Endothelial cell of umbilical vein (primary cell): Measurements from ENCODE around the gene MC4R. TPM values are rescaled to one million over a fixed set of nuclear protein-coding genes. Genes with fewer than 3 reads are reported as not detected.

Experiments used
- BruUV-seq: library from RNA; stranded (reverse); fragments of 400-500 nt; replicated peaks from 2 replicates; lab custom pipeline; 2021; lab: Mats Ljungman, UMichigan
- CTCF ChIA-PET: fragments of 300-600, 350-600 bp; sonication (Branson Sonifier 250); formaldehyde crosslinking; loops from one replicate; lab custom pipeline; 2021; ENCODE audit warnings: antibody characterized with exemption, inconsistent platforms; lab: Charles Lee
- POLR2A ChIA-PET: fragments of 300-600, 350-600 bp; sonication (Branson Sonifier 250); formaldehyde crosslinking; loops from one replicate; lab custom pipeline; 2021; ENCODE audit warnings: antibody characterized with exemption, inconsistent platforms; lab: Charles Lee
- DNase-seq: peaks from one replicate; pipeline ENCODE4 v3.0.0-alpha.2; 2011; ENCODE audit warnings: low read depth, low spot score
- FAIRE-seq: peaks from 2 replicates; lab custom pipeline; 2011; peaks lifted over from hg19 to GRCh38; lab: Jason Lieb, UNC
- H2AFZ ChIP-seq: 2 replicates; pipeline ENCODE4 v1.6.0; 2012; ENCODE audit warnings: low read depth, low read length, control low read depth, inconsistent platforms
- H3K27ac ChIP-seq: 2 replicates; pipeline ENCODE4 v1.5.1; 2011; ENCODE audit warnings: low read depth, mild to moderate bottlenecking, control low read depth, low read length, moderate library complexity; ENCODE audit not compliant: insufficient read depth
- H3K27me3 ChIP-seq, 2 experiments: 2 replicates each; pipeline versions ENCODE4 v1.6.0 to v1.6.1; 2011; ENCODE audit warnings: low read length in 2 of 2, mixed read lengths in 1 of 2; ENCODE audit not compliant: control insufficient read depth in 2 of 2, insufficient read depth in 2 of 2
- H3K36me3 ChIP-seq, 2 experiments: 2 replicates in 1 of 2; 3 replicates in 1 of 2; pipeline ENCODE4 v1.5.1; 2011; ENCODE audit warnings: low read length in 2 of 2, mild to moderate bottlenecking in 1 of 2, moderate library complexity in 1 of 2; ENCODE audit not compliant: control insufficient read depth in 2 of 2, insufficient read depth in 2 of 2; ENCODE audit errors: extremely low read depth in 1 of 2
- H3K4me1 ChIP-seq: 3 replicates; pipeline ENCODE4 v1.5.1; 2011; ENCODE audit warnings: mild to moderate bottlenecking, low read length; ENCODE audit not compliant: control insufficient read depth, insufficient read depth; ENCODE audit errors: extremely low read depth
- H3K4me2 ChIP-seq: 2 replicates; pipeline ENCODE4 v1.6.1; 2011; ENCODE audit warnings: low read length, control low read depth, mixed read lengths; ENCODE audit not compliant: insufficient read depth
- H3K4me3 ChIP-seq, 3 experiments: fragments of 200-600 bp in 1 of 3; sonication (generic), shearing (Covaris generic) in 1 of 3; replicated peaks in 1 of 3; 2 replicates each; pipeline ENCODE4 v1.5.1; 2011 to 2016; ENCODE audit warnings: control low read depth in 3 of 3, low read length in 3 of 3, mild to moderate bottlenecking in 2 of 3, inconsistent platforms in 1 of 3, low read depth in 1 of 3, moderate library complexity in 1 of 3; ENCODE audit not compliant: insufficient read depth in 1 of 3
- H3K79me2 ChIP-seq: 2 replicates; pipeline ENCODE4 v1.6.0; 2012; ENCODE audit warnings: low read length, inconsistent platforms; ENCODE audit not compliant: control insufficient read depth, insufficient read depth
- H3K9ac ChIP-seq: replicated peaks from 2 replicates; pipeline ENCODE3; 2011; ENCODE audit warnings: low read length, control low read depth; ENCODE audit not compliant: insufficient read depth; ENCODE audit errors: extremely low read depth
- H3K9me1 ChIP-seq: replicated peaks from 3 replicates; pipeline ENCODE4 v1.6.0; 2011; ENCODE audit warnings: mild to moderate bottlenecking, low read length; ENCODE audit not compliant: control insufficient read depth, insufficient read depth; ENCODE audit errors: extremely low read depth
- H3K9me3 ChIP-seq: replicated peaks from 2 replicates; pipeline ENCODE4 v1.5.1; 2012; ENCODE audit warnings: low read length, inconsistent platforms; ENCODE audit not compliant: control insufficient read depth, insufficient read depth
- H4K20me1 ChIP-seq: replicated peaks from 2 replicates; pipeline ENCODE3; 2011; ENCODE audit warnings: mild to moderate bottlenecking, low read length; ENCODE audit not compliant: control insufficient read depth, insufficient read depth; ENCODE audit errors: extremely low read depth
- CTCF ChIP-seq, 2 donors: IDR thresholded peaks; 1 replicate in 1 of 2; 2 replicates in 1 of 2; pipeline ENCODE4 v1.5.1; 2011; ENCODE audit warnings: low read length in 2 of 2, mild to moderate bottlenecking in 2 of 2, moderate library complexity in 2 of 2, control low read depth in 1 of 2, inconsistent platforms in 1 of 2, low read depth in 1 of 2; ENCODE audit not compliant: insufficient read depth in 1 of 2; ENCODE audit errors: extremely low read depth in 1 of 2
- EZH2 ChIP-seq: IDR thresholded peaks from 2 replicates; pipeline ENCODE4 v1.6.1; 2012; ENCODE audit warnings: borderline replicate concordance, low read depth, mild to moderate bottlenecking, moderate library complexity, low read length, inconsistent platforms; ENCODE audit not compliant: severe bottlenecking
- FOS ChIP-seq: IDR thresholded peaks from 2 replicates; pipeline ENCODE4 v1.6.1; 2011; ENCODE audit warnings: mild to moderate bottlenecking, low read length, moderate library complexity, borderline replicate concordance; ENCODE audit not compliant: insufficient read depth
- GATA2 ChIP-seq: IDR thresholded peaks from 2 replicates; pipeline ENCODE4 v1.7.0; 2011; ENCODE audit warnings: low read depth, mild to moderate bottlenecking, moderate library complexity, mixed read lengths, low read length; ENCODE audit not compliant: insufficient read length, insufficient read depth
- JUN ChIP-seq: IDR thresholded peaks from 2 replicates; pipeline ENCODE4 v1.6.1; 2011; ENCODE audit warnings: borderline replicate concordance, low read depth; ENCODE audit not compliant: insufficient read length, insufficient read depth
- MYC ChIP-seq: IDR thresholded peaks from one replicate; pipeline ENCODE4 v1.6.1; 2011; ENCODE audit warnings: mild to moderate bottlenecking, low read depth, low read length
- POLR2A ChIP-seq: IDR thresholded peaks from 2 replicates; pipeline ENCODE4 v1.6.1; 2012; ENCODE audit warnings: low read depth, mild to moderate bottlenecking, control low read depth, low read length
- POLR2AphosphoS5 ChIP-seq: IDR thresholded peaks from 2 replicates; pipeline ENCODE4 v1.6.1; 2012; ENCODE audit warnings: low read depth, mild to moderate bottlenecking, control low read depth, low read length, moderate library complexity; ENCODE audit not compliant: insufficient read depth
- dilution Hi-C: fragments of 300-500 bp; cut with MboI; formaldehyde crosslinking; loops from one replicate; pipeline ENCODE4 v1.15.0; 2019; ENCODE audit warnings: low sequenced_read_pairs; ENCODE audit not compliant: extremely low pct_ligation_motif_present
- intact Hi-C: fragments of 100-400 bp; cut with micrococcal nuclease; formaldehyde crosslinking; loops from one replicate; pipeline ENCODE4 v1.10.0; 2022
- polyA plus RNA-seq, 4 experiments: library from polyadenylated mRNA; depleted of rRNA in 3 of 4; stranded (reverse) in 3 of 4; unstranded in 1 of 4; fragments of >200 nt; gene quantifications; 2 replicates each; pipeline versions ENCODE4 v1.2.1 to v1.2.3, GENCODE V29; 2011 to 2012; ENCODE audit warnings: missing spikeins in 1 of 4
- total RNA-seq: library from RNA; stranded (reverse); gene quantifications from 2 replicates; pipeline ENCODE4 v1.2.3, GENCODE V29; 2021
- TF ChIP-seq, protein P1 (sequence below): IDR thresholded peaks from 2 replicates; pipeline ENCODE4 v1.6.1; 2011; ENCODE audit not compliant: insufficient read depth, insufficient read length

The MC4R gene
- total and polyA plus RNA-seq, 2 donors (not counting 3 experiments of a cell fraction or from before 2014, with no cell fraction given), result not detected

DNA sequence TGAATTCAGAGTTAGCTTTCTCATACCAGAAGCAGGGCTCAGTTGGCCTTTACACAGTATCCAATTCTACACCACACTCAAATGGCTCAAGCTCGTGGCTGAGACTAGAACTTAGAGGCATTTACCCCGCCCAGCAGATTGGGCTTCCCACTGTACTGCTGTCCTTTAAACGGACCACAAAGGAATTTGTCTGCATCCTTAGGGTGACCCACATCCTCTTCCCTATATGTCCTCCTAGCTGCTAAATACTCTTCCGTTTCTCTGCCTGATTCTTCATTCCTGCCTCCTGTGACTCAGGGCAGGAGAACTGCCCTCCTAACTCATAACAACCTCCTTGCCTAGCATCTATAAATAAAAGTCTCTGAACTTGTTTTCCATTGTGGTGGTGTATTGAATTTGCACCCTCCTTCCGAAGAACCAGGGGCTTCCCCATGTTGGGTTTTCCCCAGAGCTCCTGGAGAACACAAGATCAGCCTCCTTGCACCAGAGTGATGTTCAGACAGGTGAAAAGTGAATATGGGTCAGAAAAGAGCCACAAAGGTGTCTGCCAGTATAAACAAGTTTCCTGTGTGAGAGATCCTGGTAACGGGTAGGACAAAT lies 32.0 kb upstream of the MC4R start:
- H3K9me3 ChIP-seq, result peaks cover 2% of the 10 kb centered on the region
- no peaks in the 10 kb centered on the region for H3K9me1 ChIP-seq
- intact Hi-C loops, result no loop called here
- H3K79me2 ChIP-seq, result no peaks in the 10 kb centered on the region
- H3K4me3 ChIP-seq, result no peak overlapping the region
- ChIA-PET POLR2A (no interaction called here), CTCF (no interaction called here)
- H3K4me1 ChIP-seq, result no peaks in the 10 kb centered on the region
- dilution Hi-C loops, result no loop called here
- DNase-seq (no peak), FAIRE-seq (no peak)
- H4K20me1 ChIP-seq, result no peaks in the 10 kb centered on the region
- no peaks in the 10 kb centered on the region for H3K27me3 ChIP-seq
- BruUV-seq, result no TSS peak
- no peak overlapping the region for H3K4me2 ChIP-seq
- no peak for TF ChIP-seq POLR2A
- TF ChIP-seq EZH2, result no peak
- TF ChIP-seq JUN, result no peak
- no peak for TF ChIP-seq FOS
- TF ChIP-seq, protein P1, sequence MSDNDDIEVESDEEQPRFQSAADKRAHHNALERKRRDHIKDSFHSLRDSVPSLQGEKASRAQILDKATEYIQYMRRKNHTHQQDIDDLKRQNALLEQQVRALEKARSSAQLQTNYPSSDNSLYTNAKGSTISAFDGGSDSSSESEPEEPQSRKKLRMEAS, result no peak
- TF ChIP-seq POLR2AphosphoS5, result no peak
- no peak for TF ChIP-seq MYC
- TF ChIP-seq CTCF (IDR thresholded peaks at IDR 0.05; ENCODE audit: extremely low read depth in 1 of 2, insufficient read depth in 1 of 2, low read depth in 1 of 2, low read length in 2 of 2), result no peak
- TF ChIP-seq GATA2, result no peak
- H3K9ac ChIP-seq, result no peak overlapping the region
- no peaks in the 10 kb centered on the region for H3K36me3 ChIP-seq
- no peak overlapping the region for H3K27ac ChIP-seq
- no peak overlapping the region for H2AFZ ChIP-seq
